ENCODE results near the gene GJA1.

GJA1 gene

DNA sequence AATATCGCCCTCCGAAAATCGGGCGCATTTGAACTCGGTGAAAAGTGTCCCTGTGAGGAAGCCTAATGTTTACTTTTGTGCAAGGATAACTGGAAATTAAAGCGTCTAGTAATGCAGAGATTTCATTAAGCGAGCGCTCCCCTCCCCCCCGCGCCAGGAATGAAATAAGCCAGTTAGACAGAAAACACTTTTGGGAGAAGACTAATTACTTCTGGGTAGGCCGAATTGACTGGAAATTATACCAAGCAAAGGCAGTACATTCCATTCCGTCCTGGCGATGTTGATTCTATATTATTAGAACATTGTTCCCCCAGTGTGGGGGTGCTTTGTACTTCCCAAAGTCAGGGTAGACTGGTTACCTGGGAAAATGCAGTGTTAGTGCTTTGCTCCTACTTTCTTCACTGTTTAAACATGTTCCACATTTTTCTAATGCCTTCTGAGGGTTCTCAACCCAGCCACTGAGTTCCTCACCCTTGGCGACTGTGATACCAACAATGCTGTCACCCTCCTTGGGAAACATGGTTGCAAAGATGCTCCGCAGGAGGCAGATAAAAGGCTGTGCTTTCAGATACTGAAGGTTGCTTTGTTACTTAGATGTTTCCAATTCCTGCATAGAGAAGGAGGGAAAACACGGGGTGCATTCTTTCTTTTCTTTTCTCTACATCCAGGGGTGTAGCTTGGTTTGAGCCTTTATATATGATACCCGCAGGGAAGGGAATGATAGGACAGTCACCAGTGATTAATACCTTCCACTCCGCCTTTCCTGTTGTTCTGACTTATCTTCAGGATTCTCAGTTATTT is 2.6 kb downstream of the GJA1 start:
- DNase-seq (ENCODE audit: extremely low spot score), result no peak
- CTCF ChIA-PET, result no interaction called here
- POLR2A ChIA-PET, result no interaction called here
- TF ChIP-seq, protein P1, sequence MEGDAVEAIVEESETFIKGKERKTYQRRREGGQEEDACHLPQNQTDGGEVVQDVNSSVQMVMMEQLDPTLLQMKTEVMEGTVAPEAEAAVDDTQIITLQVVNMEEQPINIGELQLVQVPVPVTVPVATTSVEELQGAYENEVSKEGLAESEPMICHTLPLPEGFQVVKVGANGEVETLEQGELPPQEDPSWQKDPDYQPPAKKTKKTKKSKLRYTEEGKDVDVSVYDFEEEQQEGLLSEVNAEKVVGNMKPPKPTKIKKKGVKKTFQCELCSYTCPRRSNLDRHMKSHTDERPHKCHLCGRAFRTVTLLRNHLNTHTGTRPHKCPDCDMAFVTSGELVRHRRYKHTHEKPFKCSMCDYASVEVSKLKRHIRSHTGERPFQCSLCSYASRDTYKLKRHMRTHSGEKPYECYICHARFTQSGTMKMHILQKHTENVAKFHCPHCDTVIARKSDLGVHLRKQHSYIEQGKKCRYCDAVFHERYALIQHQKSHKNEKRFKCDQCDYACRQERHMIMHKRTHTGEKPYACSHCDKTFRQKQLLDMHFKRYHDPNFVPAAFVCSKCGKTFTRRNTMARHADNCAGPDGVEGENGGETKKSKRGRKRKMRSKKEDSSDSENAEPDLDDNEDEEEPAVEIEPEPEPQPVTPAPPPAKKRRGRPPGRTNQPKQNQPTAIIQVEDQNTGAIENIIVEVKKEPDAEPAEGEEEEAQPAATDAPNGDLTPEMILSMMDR (IDR thresholded peaks at IDR 0.05; ENCODE audit: control extremely low read depth, extremely low read depth, low read depth, missing control alignments), result no peak

DNA sequence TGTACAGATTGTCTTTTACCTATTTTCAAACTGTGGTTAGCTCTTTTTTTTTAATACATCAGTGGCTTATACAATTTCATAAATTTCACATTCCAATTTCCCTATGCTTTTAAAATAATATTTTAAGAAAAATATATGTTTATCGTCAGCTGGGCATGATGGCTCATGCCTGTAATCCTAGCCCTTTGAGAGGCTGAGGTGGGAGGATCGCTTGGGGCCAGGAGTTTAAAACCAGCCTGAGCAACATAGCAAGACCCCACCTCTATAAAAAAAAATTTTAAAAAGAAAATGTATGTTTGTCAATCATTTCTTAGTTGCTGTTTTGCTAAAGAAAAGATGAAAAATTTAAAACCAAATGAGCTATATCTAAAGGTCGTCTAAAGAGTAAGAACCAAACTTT is 3.4 kb downstream of the GJA1 start:
- ChIA-PET POLR2A (no interaction called here), CTCF (no interaction called here)
- DNase-seq (ENCODE audit: extremely low spot score), result no peak
- TF ChIP-seq, protein P1 (IDR thresholded peaks at IDR 0.05; ENCODE audit: control extremely low read depth, extremely low read depth, low read depth, missing control alignments), result no peak

DNA sequence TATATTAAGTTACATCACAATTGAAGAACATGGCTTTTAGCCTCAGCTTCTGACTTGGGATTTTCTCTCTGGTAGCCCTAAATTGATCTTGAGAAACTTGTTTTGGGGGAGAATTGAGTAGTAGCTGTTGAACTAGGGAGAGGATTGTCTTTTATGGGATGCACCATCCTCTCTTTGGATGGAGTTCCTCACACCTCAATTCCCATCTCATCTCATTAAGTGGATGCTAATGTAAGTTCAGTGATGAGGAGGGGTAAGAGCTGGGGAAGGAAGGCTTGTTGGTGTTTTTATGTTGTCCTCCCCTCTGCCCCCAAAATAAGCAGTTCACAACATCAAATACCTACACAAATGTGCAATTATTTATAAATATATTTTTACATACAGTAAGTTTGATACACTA is 4.0 kb downstream of the GJA1 start:
- ChIA-PET CTCF (no interaction called here), POLR2A (no interaction called here)
- DNase-seq (ENCODE audit: extremely low spot score), result no peak
- TF ChIP-seq, protein P1 (IDR thresholded peaks at IDR 0.05; ENCODE audit: control extremely low read depth, extremely low read depth, low read depth, missing control alignments), result no peak

DNA sequence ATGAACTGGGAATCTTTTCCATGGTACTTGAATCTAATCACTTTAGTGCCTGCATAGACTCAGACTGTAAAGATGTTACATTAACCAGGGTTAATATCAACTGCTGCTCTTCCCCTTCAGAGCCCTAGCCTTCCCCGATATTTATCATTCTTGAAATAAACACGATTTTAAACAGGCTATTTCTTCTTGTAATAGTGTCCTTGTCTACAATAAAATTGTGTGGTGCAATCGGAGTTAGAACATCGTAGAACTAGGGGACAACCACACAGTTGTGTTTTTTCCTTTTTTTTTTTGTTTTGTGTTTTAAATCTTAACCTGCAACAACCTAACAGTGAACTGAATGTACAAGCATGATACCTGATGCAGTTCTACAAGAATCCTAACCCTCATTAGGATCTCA is 4.5 kb downstream of the GJA1 start:
- POLR2A ChIA-PET, result no interaction called here
- CTCF ChIA-PET, result interaction anchor here (0.9 kb wide), 1 partner anchor 9 kb away, joined by 3 read pairs; no protein-coding TSS in a partner anchor
- DNase-seq (ENCODE audit: extremely low spot score), result no peak
- TF ChIP-seq, protein P1 (IDR thresholded peaks at IDR 0.05; ENCODE audit: control extremely low read depth, extremely low read depth, low read depth, missing control alignments), result no peak

DNA sequence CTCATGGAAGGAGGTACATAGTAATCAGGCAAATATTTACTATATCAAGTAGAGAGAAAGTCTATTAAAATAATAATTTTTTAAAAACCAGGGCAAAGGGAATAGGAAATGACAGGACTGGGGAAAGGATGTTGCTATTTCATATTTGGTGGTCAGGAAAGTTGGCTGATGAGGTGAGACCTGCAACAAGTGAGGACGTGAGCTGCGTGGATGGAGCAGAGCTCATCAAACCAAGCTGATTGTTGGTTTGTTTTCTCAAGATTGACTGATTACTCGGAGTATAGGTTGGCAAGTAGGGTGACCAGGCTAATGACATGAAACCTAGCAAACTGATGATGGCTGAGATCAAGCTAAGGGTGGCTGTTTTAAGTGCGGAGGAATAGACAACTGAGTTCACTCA is 6.0 kb downstream of the GJA1 start:
- DNase-seq (ENCODE audit: extremely low spot score), result no peak
- TF ChIP-seq, protein P1 (IDR thresholded peaks at IDR 0.05; ENCODE audit: control extremely low read depth, extremely low read depth, low read depth, missing control alignments), result no peak
- ChIA-PET CTCF (no interaction called here), POLR2A (no interaction called here)

DNA sequence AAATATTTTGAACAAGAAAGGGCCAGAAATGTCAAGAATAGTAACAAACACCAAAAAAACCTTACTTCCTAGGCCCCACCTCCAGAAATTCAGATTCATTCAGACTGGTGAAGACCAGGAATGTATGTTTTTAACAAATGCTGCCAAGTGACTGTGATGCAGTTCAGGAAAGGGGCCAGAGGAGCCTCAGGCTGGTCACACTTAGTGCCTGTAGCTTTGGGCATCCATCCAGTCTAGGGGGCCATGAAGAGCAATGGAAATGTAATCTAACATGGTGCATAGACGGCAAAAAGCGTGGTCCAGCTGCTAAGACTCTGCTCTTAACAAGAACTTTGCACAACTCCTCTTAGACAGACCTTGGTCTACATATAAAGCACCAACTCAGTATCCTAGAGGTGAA is 7.1 kb downstream of the GJA1 start:
- TF ChIP-seq, protein P1 (IDR thresholded peaks at IDR 0.05; ENCODE audit: control extremely low read depth, extremely low read depth, low read depth, missing control alignments), result no peak
- CTCF ChIA-PET, result interaction anchor here (1.4 kb wide), 1 partner anchor 37 kb away, joined by 3 read pairs; no protein-coding TSS in a partner anchor
- no peak for DNase-seq (ENCODE audit: extremely low spot score)
- POLR2A ChIA-PET, result no interaction called here

All from GM10248 (cell line).